Activated T-cell treated with anti-CD3 and anti-CD28 coated beads for 48 hours (primary cell): Measurements from ENCODE around the gene RNF224.
"Not testable (repeated sequence)": the region's sequence is repeated elsewhere in the genome, so short reads cannot be mapped to it uniquely, and the experiment has no call there.

ENCODE experiments used
- DNase-seq: peaks from one replicate; pipeline ENCODE4 v3.0.0-alpha.2; 2020; ENCODE audit warnings: low read depth

RNF224 gene

DNA sequence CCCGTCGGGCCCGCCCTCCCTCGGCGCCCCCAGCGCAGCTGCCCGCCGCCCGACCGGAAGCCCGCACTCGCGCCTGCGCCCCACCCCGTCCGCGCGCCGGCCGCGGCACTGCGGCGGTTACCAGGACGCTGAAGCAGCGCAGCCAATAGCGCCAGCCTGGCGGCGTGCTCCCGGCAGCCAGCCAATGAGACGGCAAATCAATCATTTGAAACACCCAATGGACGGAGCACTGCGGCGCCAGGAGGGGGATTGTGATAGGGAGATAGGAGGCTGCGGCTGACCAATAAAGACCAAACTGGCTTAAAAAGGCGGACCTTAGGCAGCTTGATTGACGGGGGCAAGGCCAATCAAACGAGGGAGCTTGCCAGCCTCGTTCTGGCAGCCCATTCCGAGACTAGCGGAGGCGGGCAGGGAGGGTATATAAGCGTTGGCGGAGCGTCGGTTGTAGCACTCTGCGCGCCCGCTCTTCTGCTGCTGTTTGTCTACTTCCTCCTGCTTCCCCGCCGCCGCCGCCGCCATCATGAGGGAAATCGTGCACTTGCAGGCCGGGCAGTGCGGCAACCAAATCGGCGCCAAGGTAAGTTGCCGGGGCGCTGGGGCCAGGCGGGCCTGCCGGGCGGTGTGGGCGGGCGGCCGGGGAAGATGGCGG, 13.7 kb downstream of the RNF224 start, which contains the start of gene TUBB4B:
TSS of gene TUBB4B (plus strand) at position 447 of the 649 bp plus-strand sequence. CDS start at position 521, 74 bp downstream.
- peak; percentile 97 for DNase-seq

DNA sequence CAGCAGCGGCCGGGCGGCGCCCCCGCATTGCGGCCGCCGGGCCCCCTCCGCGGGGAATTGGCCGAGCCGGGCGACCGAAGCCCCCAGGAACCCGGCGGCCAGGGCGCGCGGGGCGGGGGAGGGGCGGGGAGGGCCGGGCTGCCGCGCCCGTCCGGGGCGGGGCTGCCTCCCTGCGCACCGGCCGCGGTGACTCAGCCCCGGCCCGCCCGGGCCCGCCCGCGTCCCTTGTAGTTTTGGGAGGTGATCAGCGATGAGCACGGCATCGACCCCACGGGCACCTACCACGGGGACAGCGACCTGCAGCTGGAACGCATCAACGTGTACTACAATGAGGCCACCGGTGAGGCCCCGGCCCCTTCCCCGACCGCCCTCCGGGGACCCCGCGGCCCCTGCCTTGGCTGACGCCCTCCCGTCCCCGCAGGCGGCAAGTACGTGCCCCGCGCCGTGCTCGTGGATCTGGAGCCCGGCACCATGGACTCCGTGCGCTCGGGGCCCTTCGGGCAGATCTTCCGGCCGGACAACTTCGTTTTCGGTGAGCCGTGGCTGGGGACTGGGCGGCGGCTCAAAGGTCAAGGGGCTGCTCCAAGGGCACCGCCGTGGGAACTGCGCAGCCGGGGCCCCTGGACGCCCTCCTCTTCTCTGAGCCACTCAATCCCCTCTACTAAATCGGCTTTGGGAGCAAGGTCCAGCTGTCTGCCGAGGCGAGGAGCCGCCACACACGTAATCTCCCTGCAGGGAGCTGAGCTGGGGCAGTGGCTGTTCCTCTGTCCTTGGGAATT, 14.4 kb downstream of the RNF224 start:
- peak; percentile 65 for DNase-seq

DNA sequence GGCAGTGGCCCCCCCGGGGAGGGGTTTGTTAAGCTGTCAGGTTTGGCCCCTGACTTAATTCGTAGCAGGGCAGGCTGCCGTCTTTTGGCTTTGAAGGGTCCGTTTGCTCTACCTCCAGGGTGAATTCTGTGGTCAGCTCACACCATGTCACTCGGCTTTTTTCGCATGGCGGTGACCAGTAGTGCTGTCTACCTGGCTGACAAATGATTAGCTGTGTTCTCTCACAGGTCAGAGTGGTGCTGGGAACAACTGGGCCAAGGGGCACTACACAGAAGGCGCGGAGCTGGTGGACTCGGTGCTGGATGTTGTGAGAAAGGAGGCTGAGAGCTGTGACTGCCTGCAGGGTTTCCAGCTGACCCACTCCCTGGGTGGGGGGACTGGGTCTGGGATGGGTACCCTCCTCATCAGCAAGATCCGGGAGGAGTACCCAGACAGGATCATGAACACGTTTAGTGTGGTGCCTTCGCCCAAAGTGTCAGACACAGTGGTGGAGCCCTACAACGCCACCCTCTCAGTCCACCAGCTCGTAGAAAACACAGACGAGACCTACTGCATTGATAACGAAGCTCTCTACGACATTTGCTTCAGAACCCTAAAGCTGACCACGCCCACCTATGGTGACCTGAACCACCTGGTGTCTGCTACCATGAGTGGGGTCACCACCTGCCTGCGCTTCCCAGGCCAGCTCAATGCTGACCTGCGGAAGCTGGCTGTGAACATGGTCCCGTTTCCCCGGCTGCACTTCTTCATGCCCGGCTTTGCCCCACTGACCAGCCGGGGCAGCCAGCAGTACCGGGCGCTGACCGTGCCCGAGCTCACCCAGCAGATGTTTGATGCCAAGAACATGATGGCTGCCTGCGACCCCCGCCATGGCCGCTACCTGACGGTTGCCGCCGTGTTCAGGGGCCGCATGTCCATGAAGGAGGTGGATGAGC, 15.2 kb downstream of the RNF224 start:
- DNase-seq = no peak

DNA sequence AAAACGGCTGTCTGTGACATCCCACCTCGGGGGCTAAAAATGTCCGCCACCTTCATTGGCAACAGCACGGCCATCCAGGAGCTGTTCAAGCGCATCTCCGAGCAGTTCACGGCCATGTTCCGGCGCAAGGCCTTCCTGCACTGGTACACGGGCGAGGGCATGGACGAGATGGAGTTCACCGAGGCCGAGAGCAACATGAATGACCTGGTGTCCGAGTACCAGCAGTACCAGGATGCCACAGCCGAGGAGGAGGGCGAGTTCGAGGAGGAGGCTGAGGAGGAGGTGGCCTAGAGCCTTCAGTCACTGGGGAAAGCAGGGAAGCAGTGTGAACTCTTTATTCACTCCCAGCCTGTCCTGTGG, 15.9 kb downstream of the RNF224 start:
- not testable (repeated sequence) for DNase-seq

DNA sequence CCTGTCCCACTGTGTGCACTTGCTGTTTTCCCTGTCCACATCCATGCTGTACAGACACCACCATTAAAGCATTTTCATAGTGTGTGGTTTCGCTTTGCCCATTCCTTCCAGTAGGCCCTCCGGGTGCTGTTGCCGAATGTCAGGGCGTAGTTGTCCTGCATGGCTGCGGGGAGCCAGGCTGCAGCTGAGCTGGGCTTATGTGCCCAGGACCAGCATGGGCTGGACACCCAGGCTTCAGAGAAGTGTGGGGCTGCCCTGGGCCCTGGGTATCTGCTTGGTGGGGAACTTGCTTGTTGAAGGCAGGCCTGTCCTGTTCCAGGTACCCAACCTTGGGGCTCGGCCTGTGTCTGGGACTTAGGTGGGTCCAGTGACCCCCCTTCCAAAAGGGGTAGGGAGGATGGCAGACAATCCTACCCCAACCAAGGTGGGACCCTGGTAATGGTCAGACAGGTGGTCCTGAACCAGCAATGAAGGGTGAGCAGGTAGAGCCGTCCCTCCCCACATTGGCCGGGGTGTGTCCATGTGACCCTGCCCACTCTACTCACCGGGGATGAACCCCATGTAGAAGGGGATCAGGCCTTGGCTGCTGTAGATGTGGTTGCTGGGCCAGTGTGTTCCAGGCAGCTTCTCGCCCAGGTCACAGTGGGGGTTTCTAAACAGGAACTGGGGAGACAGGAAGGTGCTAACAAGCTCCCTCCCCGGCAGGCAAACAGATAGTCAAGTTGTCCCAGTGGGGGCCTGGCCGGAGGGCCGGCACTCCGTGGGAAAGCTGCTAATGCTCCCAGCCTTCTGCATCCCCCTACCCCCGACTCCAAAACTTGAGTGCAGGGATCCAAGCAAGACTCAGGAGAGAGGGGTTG, 16.6 kb downstream of the RNF224 start:
- DNase-seq = no peak

DNA sequence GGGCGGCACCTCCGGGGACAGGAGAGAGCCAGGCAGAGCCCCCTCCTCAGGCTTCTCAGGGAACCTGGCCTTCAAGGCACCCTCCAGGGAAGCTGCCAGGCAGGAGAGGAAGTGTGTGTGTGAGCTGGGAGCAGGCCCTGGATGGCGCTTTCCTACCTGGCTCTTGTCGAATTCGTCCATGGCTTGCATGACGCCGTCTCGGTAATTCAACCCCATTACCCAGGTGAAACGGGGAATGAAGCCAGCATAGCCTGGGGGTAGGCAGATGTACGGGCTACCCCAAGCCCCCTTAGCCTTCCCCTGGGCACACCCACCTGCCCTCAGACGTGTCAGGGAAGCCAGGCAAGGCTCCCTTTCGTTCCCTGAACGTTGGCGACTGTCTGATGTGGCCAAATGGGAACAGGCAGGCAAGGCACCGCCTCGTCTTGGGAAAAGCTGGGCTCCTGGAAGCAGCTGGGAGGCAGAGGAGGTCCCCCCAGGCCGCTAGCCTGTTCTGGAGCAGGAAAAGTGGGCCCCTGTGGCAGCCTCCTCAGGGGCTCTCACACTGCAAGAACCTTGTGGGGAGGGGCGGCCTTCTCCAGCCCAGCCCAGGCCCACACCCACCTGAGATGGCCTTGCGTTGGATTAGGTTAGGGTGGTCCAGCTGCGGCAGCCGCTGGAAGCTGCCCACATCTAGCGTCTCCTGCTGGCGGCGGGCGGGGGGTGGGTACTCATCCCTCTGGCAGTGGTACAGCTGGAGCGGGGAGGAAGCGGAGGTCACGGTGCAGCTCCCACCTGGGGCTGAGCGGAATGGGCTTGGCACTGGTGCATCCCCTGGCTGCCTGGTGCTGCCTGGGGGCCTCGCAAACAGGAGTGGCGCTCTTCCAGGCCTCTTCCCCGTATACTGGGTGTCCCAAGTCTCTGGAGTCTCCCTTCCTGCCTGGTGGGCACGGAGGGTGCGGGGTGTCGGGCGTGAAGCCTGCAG, 17.5 kb downstream of the RNF224 start:
- DNase-seq = no peak

DNA sequence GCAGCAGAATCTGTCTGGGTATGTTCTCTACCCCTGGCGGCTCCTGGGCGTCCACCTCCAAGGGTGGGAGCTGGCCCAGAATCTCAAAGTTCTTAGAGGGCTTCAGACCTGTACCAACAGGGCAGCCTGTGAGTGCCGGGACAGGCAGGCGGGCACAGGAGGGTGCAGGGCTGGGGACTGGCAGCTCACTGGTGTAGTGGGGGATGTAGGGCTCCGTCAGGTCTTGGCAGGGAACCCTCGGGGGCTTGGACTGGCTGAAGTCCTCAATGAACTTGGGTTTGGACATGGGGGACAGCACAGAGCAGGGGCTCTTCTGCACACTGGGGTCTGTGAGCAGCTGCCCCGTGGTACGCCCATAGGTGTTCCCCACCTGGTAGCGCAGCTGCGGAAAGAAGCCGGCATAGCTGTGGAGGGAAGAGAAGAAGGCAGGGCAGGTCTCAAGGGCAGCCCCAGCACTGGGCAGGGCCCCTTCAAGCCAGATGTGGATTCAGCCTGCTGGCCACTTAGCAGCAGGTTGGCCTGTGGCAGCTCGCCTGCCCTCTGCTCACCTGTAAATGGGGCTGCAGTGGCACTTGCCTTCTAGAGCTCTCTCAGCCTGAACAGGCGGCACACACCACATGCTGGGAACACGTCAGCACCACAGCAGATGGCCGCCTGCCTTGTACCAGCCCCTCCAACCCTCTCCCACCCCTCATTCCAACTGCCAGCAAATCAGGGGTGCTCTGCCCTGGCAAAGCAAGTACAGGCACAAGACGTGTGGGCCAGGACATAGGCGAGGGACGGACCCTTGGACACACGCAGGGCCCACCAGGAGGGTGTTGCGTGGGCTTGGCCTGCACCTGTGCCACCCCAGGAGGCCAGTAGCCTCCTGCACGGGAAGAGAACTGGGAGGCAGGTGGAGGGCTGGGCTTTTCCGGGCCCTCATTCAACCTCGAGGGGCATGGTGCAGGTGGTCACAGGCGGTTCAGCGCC, 18.4 kb downstream of the RNF224 start:
- DNase-seq = no peak

DNA sequence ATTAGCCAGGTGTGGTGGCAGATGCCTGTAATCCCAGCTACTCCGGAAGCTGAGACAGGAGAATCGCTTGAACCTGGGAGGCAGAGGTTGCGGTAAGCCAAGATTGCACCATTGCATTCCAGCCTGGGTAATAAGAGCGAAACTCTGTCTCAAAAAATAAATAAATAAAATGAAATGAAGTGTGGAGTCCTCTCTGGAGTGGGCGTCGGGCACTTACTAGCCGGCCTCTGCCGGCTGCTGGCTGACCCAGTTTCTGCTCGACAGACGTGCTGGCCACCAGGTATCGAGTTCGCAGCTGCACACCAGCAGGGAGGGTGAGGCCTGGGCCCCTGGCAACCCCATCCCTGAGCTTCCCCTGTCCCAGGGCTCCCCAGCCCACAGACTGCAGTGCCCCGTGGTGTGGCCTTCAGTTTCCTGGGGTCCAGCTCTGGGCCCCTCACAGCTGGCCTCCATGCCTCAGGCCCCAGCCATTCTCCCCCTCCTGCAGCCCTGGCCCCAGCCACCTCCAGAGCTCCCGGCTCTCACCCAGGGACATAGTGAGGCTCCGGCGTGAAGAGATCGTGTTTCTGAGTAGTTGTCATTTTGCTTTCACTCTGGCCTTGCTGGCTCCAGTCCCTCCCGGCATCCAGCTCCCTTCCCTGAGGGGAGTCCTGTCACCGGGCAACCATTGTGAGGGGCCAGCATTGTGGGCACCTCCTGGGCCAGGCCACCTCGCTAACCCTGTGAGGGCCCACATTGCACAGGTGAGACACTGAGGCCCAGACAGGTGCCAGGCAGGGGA, 20.0 kb downstream of the RNF224 start:
- no peak for DNase-seq

DNA sequence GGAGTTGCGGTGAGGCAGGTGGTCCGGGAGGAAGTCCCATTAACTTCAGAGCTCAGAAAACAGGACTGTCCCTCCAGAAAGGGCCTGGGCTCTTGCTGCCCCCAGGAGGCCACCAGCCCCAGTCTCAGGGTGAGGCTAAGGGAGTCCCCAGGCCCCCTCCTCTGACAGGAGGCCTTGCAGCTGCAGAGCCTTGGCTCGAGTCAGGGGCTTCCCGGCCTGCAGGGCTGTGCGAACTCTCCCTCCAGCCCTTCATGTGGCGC, 20.5 kb downstream of the RNF224 start:
- DNase-seq = no peak

DNA sequence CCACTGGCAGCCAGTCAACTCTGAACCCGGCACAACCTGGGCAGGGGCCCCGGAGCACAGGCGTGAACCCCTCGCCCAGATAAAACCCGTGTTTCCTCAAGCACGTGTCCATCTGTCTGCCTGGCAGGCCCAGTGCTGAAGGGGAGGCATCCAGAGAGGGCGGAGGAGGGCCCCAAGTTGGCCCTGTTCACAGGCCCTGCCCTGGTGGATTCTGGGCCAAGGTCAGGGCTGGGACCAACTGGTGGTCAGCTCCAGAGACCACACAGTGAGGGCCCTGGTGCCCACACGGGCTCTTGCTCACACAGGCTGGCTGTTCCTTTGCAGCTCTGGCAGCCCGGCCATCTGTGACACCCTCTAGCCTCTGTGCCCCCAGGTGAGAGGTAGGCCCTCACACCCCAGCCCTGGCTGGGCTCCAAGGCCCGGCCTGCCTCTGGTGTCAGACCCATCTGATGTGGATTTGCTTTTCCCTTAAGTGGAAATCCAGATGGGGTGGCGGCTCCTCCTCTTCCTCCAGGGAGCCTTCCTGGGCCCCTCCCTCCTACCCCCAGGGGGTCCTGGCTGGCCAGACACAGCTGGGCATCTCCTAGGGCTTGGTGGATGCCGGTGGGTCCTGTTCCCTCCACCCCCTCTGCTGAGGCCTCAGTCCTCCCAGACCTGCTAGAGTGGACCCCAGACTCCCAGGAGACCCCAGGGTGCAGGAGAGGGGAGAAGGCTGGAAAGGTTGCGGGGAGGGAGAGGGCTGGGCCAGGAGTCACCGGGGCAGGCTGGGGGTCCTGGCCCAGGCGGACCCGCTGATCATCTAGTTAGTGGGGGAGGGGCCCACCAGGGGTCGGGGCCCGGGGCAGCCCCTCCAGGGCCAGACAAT, 23.3 kb downstream of the RNF224 start:
- no peak for DNase-seq

DNA sequence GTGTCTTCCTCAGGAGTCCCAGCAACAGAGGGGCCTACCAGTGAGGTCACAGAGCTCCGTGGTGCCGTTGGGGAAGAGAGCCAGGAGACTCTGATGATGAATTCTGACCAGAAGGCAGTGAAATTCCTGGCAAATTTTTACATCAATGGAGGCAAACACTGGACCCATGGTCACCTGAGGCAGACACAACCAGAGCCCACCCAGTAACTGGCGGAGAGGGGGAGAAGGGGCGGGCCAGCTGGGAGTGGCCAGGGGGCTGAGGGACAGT, 23.8 kb downstream of the RNF224 start, which contains the start of gene STPG3:
TSS of gene STPG3 (plus strand) at position 93 of the 268 bp plus-strand sequence. CDS start at position 94, 1 bp downstream.
- DNase-seq = no peak

DNA sequence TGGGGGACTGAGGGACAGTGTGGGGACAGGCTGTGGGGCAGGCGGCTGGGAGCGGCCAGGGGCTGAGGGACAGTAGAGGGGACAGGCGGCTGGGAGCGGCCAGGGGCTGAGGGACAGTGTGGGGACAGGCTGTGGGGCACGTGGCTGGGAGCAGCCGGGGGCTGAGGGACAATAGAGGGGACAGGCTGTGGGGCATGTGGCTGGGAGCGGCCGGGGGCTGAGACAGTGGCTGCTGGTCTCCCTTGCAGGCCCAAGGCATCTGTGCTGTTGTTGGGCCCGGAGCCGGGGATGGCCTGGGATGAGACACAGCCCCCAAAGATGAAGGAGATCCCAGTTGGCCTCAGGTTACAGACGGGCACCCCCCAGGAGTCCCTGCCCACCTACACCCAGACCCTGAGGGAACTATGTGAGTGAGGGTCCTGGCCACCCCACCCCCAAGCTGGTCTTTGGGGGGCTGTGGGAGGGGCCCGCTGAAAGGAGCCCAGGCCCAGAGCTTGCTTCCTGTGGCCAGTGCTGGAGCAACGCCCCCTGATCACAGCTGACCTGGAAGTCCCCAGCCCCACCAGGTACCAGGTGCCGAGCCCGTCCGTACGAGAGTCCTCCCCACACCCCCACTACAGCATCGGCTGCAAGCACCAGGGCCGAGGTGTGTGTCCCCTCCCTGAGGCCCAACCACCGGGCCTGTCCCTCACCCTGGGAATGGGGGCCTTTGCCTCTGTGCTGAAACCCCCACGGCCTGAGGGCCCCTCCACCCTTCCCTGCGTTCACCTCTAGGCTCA, 24.4 kb downstream of the RNF224 start:
- DNase-seq = no peak

DNA sequence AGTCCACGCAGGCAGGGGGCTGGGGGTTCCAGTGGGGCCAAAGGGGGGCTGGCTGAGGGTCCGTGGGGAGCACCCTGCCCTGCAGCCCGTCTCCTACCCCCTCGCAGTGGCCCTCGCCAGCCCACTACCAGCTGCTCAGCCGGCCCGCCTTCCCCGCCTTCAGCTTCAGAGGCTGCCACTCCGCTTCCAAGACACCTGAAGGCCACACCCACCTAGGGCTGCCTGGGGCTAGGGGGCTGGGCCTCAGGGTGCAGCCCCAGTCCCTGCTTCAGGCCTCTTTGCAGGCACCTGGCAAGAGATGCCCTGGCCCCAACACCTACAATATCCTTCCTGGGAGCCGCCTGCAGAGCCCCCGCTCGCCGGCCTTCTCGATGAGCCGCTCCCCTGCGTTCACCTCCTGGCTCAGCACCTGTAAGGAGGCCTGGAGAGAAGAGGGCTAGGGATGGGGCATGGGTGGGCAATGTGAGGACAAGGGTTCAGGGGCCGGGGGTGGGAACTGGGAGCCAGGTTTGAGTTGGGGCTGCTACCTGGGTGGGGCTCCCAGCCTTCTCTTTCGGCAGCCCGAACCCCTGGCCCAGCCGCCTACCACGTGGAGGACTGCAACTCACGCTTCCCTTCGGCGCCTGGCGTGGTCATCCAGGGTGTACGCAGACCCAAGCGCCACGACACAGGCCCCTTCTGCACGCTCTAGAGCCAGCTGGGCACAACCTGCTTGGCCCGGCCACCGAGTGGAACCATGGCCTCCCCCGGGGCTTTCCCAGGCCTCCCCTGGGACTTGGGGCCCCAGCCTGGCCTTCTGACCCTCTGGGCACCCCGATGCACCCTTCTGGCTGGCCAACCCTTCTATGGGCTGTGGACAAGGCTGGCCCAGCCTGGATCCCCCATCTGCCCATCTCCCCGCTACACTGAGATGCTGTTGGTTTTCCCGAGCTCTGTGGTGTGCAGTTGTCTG, 25.5 kb downstream of the RNF224 start:
- no peak for DNase-seq

DNA sequence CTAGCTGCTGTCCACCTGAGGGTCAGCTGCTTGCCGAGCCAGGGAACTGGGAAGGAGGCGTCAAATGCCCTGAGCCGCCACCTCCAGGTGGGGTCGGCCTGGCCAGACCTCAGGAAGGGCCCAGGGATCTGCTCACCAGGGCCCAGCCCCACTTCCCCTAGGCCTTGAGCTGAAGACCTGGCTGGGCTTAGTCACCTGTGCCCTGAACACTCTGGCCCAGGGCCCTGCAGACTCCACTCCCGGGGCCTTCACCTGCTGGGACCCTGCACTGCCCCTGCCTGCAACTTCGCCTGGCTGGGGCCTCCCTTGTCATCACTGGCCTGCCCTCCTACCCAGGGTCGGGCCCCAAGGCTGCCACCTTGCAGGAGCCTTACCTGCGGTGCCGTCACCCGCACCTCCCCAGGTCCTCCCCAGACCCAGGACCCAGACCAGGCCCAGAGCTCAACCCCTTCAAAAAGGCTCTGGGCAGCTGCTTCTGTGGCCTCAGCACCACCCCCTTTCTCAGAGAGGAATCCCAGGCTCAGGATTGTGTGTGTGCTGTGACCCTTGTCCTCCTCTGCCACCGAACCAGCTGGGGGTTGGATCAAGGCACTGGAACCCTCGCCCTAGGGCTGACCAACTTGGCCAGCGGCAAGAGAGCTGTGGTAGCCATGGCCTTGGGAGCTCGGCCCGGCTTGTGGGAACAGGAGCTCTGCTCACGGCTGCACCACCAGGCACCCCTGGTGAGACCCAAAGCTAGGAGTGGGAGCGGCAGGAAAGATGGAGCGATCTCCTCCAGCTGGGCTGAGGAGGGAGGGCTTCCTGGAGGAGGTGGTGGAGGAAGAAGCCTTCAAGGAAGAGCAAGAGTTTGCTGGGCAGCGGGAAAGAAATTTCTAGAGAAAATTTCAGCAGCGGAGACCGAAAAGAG, 26.7 kb downstream of the RNF224 start:
- no peak for DNase-seq
